Measurements from ENCODE around the gene ATP2A2. TPM values are rescaled to one million over a fixed set of nuclear protein-coding genes. Genes with fewer than 3 reads are reported as not detected.

The ATP2A2 gene
- total and polyA plus RNA-seq, 2 of the 8 experiments (the other 6 are each of a cell fraction or from before 2014, with no cell fraction given), result 86.1 to 271 TPM

DNA sequence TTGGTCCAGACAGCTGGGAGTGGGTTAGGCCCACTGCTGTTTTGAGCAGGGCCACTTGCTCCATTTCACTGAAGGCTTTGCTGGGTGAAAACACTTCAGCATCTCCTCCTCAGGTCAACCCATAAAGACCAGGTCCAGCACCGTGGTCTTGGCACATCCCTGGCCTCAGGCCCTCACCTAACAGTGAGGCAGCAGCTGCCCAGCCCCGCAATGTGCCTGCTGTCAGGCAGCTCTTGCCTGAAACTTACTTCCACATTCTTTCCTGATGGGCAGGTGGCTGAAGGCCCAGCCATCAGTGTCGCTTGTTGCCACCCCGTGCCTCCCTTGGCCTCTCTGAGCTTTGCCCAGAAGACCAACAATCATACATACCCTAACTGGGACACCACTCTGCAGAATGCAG lies 68.0 kb downstream of the ATP2A2 start:
- 95% methylated on average over 4 of the region's 4 CpGs; no CpG with 5 or more reads in 1 of the 2 experiments for WGBS, 2 experiments (ENCODE audit: extremely low coverage in 1 of 2, insufficient coverage in 1 of 2, insufficient read length in 1 of 2, insufficient replicate concordance in 2 of 2, low coverage in 1 of 2, low lambda C conversion rate in 2 of 2, missing lambda C conversion rate in 1 of 2)
- no peaks in the 10 kb centered on the region for H3K79me2 ChIP-seq (ENCODE audit: control insufficient read depth in 1 of 2, insufficient read depth in 2 of 2, low read length in 2 of 2)
- no peak overlapping the region for H4K8ac ChIP-seq (ENCODE audit: extremely low read depth, insufficient read depth, low read length)
- H3K9ac ChIP-seq (replicated peaks in 1 of 4; ENCODE audit: extremely low read depth in 1 of 4, low read depth in 3 of 4, low read length in 3 of 4), result no peak overlapping the region
- H3K14ac ChIP-seq (ENCODE audit: insufficient read length), result no peak overlapping the region
- no peak overlapping the region for H3K4me3 ChIP-seq (ENCODE audit: extremely low read depth in 1 of 4, insufficient read depth in 2 of 4, low read depth in 3 of 4, low read length in 4 of 4)
- FAIRE-seq (no peak), DNase-seq (ENCODE audit: low read depth in 1 of 2, low spot score in 2 of 2) (no peak)
- peaks cover 2% of the 10 kb centered on the region; the same call in 1 of the 2 replicates for H3K79me1 ChIP-seq (ENCODE audit: low read depth, low read length)
- H3K36me3 ChIP-seq (ENCODE audit: control insufficient read depth in 2 of 4, insufficient read depth in 4 of 4, low read length in 3 of 4), result peaks cover 32 to 57% (median 39%) of the 10 kb centered on the region in 4 experiments
- no peak overlapping the region for H2BK12ac ChIP-seq (ENCODE audit: low read depth, low read length)
- no peak overlapping the region for H3K56ac ChIP-seq (replicated peaks; ENCODE audit: insufficient read length, low read depth, low read length)
- H3K9me3 ChIP-seq (ENCODE audit: insufficient read depth in 2 of 2, low read depth in 1 of 2, low read length in 1 of 2), result no peaks in the 10 kb centered on the region
- H4K5ac ChIP-seq (ENCODE audit: insufficient read length, low read depth, low read length), result no peak overlapping the region
- no peak overlapping the region for H2BK120ac ChIP-seq (replicated peaks; ENCODE audit: low read depth, low read length)
- H2BK15ac ChIP-seq (ENCODE audit: low read length), result no peak overlapping the region
- H3K4me2 ChIP-seq (ENCODE audit: insufficient read depth in 1 of 2, low read depth in 2 of 2, low read length in 2 of 2), result no peak overlapping the region
- H2BK20ac ChIP-seq (ENCODE audit: low read length), result no peak overlapping the region
- no peak overlapping the region for H3K23ac ChIP-seq (ENCODE audit: insufficient read length)
- no peak overlapping the region for H3K27ac ChIP-seq (ENCODE audit: low read depth, low read length)
- H2BK5ac ChIP-seq (ENCODE audit: low read depth, low read length), result no peak overlapping the region; the same call in 1 of the 2 replicates
- H4K20me1 ChIP-seq (replicated peaks in 1 of 2; ENCODE audit: control insufficient read depth in 1 of 2, insufficient read depth in 2 of 2, low read length in 2 of 2), result peaks cover 5 to 11% of the 10 kb centered on the region in 2 experiments
- CTCF ChIA-PET (ENCODE audit: partially characterized antibody), result interaction anchor here (0.6 to 2.8 kb wide), 7 partner anchors 8 to 247 kb away, joined by 3 to 23 read pairs (median 4); no protein-coding TSS in a partner anchor
- H3K27me3 ChIP-seq (replicated peaks in 1 of 4; ENCODE audit: control insufficient read depth in 3 of 4, extremely low read depth in 1 of 4, insufficient read depth in 3 of 4, low read length in 3 of 4), result no peaks in the 10 kb centered on the region
- no peak overlapping the region for H2AK5ac ChIP-seq (ENCODE audit: low read depth, low read length)
- no peak for TF ChIP-seq HDAC6 (IDR thresholded peaks at IDR 0.05; ENCODE audit: low read depth, low read length)
- no peak for TF ChIP-seq YY1 (IDR thresholded peaks at IDR 0.05; ENCODE audit: low read depth, low read length)
- TF ChIP-seq CEBPB (IDR thresholded peaks at IDR 0.05; ENCODE audit: low read depth, low read length), result no peak
- TF ChIP-seq SIN3A (conservative IDR thresholded peaks at IDR 0.05 in 1 of 2, IDR thresholded peaks at IDR 0.05 in 1 of 2; ENCODE audit: low read depth in 1 of 2, low read length in 2 of 2), result no peak
- TF ChIP-seq, protein P1, sequence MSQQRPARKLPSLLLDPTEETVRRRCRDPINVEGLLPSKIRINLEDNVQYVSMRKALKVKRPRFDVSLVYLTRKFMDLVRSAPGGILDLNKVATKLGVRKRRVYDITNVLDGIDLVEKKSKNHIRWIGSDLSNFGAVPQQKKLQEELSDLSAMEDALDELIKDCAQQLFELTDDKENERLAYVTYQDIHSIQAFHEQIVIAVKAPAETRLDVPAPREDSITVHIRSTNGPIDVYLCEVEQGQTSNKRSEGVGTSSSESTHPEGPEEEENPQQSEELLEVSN (IDR thresholded peaks at IDR 0.05), result no peak
- TF ChIP-seq SIX5 (IDR thresholded peaks at IDR 0.05; ENCODE audit: low read depth, low read length), result no peak
- no peak for TF ChIP-seq KDM4A (IDR thresholded peaks at IDR 0.05; ENCODE audit: low read depth, low read length, severe bottlenecking)
- no peak for TF ChIP-seq ZNF274 (IDR thresholded peaks at IDR 0.05; ENCODE audit: borderline replicate concordance, extremely low read depth, low read length)
- no peak for TF ChIP-seq SRF (IDR thresholded peaks at IDR 0.05; ENCODE audit: low read depth, low read length)
- no peak for TF ChIP-seq BRCA1 (IDR thresholded peaks at IDR 0.05; ENCODE audit: low read depth, low read length)
- POLR2A ChIA-PET (ENCODE audit: partially characterized antibody), result interaction anchor here (0.9 to 8.1 kb wide), 8 partner anchors 15 to 64 kb away, joined by 3 to 48 read pairs (median 6); no protein-coding TSS in a partner anchor
- no peak overlapping the region for H4K91ac ChIP-seq (replicated peaks; ENCODE audit: insufficient read length, low read length)
- no peak overlapping the region for H2AFZ ChIP-seq (ENCODE audit: low read length)
- H3K4me1 ChIP-seq (replicated peaks in 1 of 4; ENCODE audit: control insufficient read depth in 3 of 4, insufficient read depth in 4 of 4, low read length in 3 of 4), result no peaks in the 10 kb centered on the region; a peak in 2 of 7 replicates
- H3K23me2 ChIP-seq (ENCODE audit: low read depth, low read length), result no peaks in the 10 kb centered on the region
- no peak overlapping the region for H3K4ac ChIP-seq (replicated peaks; ENCODE audit: insufficient read length, low read depth, low read length)
- no peak overlapping the region for H3K18ac ChIP-seq (ENCODE audit: extremely low read depth, low read length)
